Upper lobe of left lung (tissue), 4 donors: ENCODE data around the gene LRRC51.

Experiments used
- POLR2A ChIP-seq, 4 donors: fragments of 450-650 bp; IDR thresholded peaks; one replicate each; pipeline ENCODE4 v1.5.1; 2016 to 2017; ENCODE audit warnings: antibody characterized with exemption in 4 of 4, mild to moderate bottlenecking in 2 of 4
- TF ChIP-seq, protein P1 (sequence below), 6 experiments: fragments of 450-650 bp in 4 of 6; fragments of 200-600 bp in 2 of 6; sonication (generic) in 2 of 6; IDR thresholded peaks; one replicate each; pipeline ENCODE4 v1.5.1; 2016 to 2019; ENCODE audit warnings: antibody characterized with exemption in 6 of 6

DNA sequence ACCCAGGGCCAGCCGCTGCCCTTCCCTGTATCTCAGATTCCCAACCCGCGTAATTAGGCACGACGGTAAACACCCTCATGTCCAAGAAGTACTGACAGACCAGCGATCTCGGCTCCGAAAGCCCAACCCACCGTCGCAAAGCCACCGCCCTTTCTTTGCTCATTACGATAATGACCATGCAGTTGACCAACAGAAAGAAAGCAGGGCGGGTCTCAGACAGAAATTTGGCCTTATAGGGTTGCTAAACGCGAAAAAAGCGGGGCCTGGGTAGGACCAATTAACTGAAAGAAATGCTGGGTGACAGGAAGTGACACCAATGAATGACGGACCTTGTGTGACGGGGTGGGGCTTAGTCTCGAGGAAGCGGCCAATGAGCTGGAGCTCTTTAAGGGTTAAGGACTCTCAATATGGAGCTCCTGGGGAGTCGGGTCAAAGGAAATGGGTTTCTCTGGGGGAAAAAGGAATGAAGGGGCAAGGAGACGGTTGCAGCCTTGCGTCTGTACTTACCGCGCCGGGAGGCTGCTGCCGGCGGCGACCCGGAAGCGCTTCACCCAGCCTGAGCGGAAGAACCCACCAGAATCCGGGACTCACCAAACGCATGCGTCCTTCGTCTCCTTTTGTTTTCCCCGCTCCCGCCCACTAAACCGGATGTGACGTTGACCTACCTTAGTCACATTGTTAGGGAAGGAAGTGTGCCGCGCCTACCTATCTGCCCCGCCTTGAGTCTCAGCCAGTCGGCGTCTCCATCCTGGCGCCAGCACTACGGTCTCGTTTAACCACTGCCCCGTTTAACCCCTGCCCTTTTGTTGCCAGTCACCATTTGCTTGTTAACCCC is 31.7 kb downstream of the LRRC51 start, which contains the start of gene ANAPC15:
- TF ChIP-seq, protein P1, sequence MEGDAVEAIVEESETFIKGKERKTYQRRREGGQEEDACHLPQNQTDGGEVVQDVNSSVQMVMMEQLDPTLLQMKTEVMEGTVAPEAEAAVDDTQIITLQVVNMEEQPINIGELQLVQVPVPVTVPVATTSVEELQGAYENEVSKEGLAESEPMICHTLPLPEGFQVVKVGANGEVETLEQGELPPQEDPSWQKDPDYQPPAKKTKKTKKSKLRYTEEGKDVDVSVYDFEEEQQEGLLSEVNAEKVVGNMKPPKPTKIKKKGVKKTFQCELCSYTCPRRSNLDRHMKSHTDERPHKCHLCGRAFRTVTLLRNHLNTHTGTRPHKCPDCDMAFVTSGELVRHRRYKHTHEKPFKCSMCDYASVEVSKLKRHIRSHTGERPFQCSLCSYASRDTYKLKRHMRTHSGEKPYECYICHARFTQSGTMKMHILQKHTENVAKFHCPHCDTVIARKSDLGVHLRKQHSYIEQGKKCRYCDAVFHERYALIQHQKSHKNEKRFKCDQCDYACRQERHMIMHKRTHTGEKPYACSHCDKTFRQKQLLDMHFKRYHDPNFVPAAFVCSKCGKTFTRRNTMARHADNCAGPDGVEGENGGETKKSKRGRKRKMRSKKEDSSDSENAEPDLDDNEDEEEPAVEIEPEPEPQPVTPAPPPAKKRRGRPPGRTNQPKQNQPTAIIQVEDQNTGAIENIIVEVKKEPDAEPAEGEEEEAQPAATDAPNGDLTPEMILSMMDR (IDR thresholded peaks at IDR 0.05) = peak in 1 of 6 experiments; percentile 16
- TF ChIP-seq POLR2A (IDR thresholded peaks at IDR 0.05) = peak in 3 of 4 donors; percentile 67 to 95 (median 93)
